Osteoblast (primary cell): Measurements from ENCODE around the gene GABRG3. TPM values are rescaled to one million over a fixed set of nuclear protein-coding genes. Genes with fewer than 3 reads are reported as not detected.
"Not testable (repeated sequence)": the region's sequence is repeated elsewhere in the genome, so short reads cannot be mapped to it uniquely, and the experiment has no call there.

Source experiments
- DNase-seq: peaks from one replicate; pipeline ENCODE4 v3.0.0; 2011; ENCODE audit warnings: low spot score, mixed read lengths; ENCODE audit not compliant: insufficient read length; ENCODE audit errors: missing footprints
- H2AFZ ChIP-seq: 2 replicates; pipeline ENCODE4 v1.6.0; 2011; ENCODE audit warnings: mild to moderate bottlenecking, low read length
- H3K27ac ChIP-seq: 2 replicates; pipeline ENCODE4 v1.5.1; 2011; ENCODE audit warnings: mild to moderate bottlenecking, low read depth, low read length, moderate library complexity
- H3K27me3 ChIP-seq: 2 replicates; pipeline ENCODE4 v1.6.0; 2012; ENCODE audit warnings: mild to moderate bottlenecking, control low read depth, inconsistent platforms, low read length, moderate library complexity; ENCODE audit not compliant: insufficient read depth
- H3K36me3 ChIP-seq: 2 replicates; pipeline ENCODE4 v1.5.1; 2011; ENCODE audit warnings: mild to moderate bottlenecking, low read length, control low read depth, moderate library complexity; ENCODE audit not compliant: insufficient read depth
- H3K4me1 ChIP-seq: 2 replicates; pipeline ENCODE4 v1.5.1; 2011; ENCODE audit warnings: mild to moderate bottlenecking, low read length, control low read depth, moderate library complexity; ENCODE audit not compliant: insufficient read depth
- H3K4me2 ChIP-seq: 2 replicates; pipeline ENCODE4 v1.6.0; 2011; ENCODE audit warnings: mild to moderate bottlenecking, low read length; ENCODE audit not compliant: insufficient read depth
- H3K4me3 ChIP-seq: fragments of 200-600 bp; sonication (generic); 3 replicates; pipeline ENCODE4 v1.5.1; 2012; ENCODE audit warnings: mild to moderate bottlenecking, low read length, inconsistent platforms; ENCODE audit not compliant: insufficient read depth
- H3K79me2 ChIP-seq: 2 replicates; pipeline ENCODE4 v1.6.0; 2012; ENCODE audit warnings: mild to moderate bottlenecking, low read length, control low read depth, inconsistent platforms; ENCODE audit not compliant: insufficient read depth
- H3K9me3 ChIP-seq: 2 replicates; pipeline ENCODE4 v1.5.1; 2011; ENCODE audit warnings: low read depth, low read length, control low read depth
- H4K20me1 ChIP-seq: 2 replicates; pipeline ENCODE4 v1.6.0; 2012; ENCODE audit warnings: mild to moderate bottlenecking, low read length, control low read depth; ENCODE audit not compliant: insufficient read depth
- CTCF ChIP-seq: IDR thresholded peaks from 2 replicates; pipeline ENCODE4 v1.5.1; 2011; ENCODE audit warnings: mild to moderate bottlenecking, low read depth, low read length, moderate library complexity; ENCODE audit errors: extremely low read depth
- total RNA-seq: library from RNA; depleted of rRNA; stranded (reverse); fragments of >200 nt; gene quantifications from 2 replicates; pipeline ENCODE4 v1.2.3, GENCODE V29; 2012

The GABRG3 gene
- total RNA-seq, 1 donor, result not detected

GRCh38 chr15:26981492-26981891 lies 10.5 kb downstream of the GABRG3 start:
- no peak overlapping the region for H2AFZ ChIP-seq
- H3K9me3 ChIP-seq, result peaks cover 6% of the 10 kb centered on the region
- no peaks in the 10 kb centered on the region for H3K79me2 ChIP-seq
- H3K4me1 ChIP-seq, result no peaks in the 10 kb centered on the region
- H3K4me2 ChIP-seq, result no peak overlapping the region
- no peak overlapping the region for H3K4me3 ChIP-seq
- no peak for TF ChIP-seq CTCF
- H4K20me1 ChIP-seq, result no peaks in the 10 kb centered on the region
- H3K27ac ChIP-seq, result no peak overlapping the region
- DNase-seq, result no peak
- H3K36me3 ChIP-seq, result no peaks in the 10 kb centered on the region
- no peaks in the 10 kb centered on the region for H3K27me3 ChIP-seq

- no peaks in the 10 kb centered on the region for H3K79me2 ChIP-seq
- H3K36me3 ChIP-seq, result no peaks in the 10 kb centered on the region
- no peak for TF ChIP-seq CTCF
- no peak overlapping the region for H3K4me3 ChIP-seq
- no peak for DNase-seq
- no peak overlapping the region for H3K4me2 ChIP-seq
- no peaks in the 10 kb centered on the region for H4K20me1 ChIP-seq
- H2AFZ ChIP-seq, result no peak overlapping the region
- no peaks in the 10 kb centered on the region for H3K27me3 ChIP-seq
- no peaks in the 10 kb centered on the region for H3K4me1 ChIP-seq
- H3K27ac ChIP-seq, result no peak overlapping the region
- H3K9me3 ChIP-seq, result peaks cover 6% of the 10 kb centered on the region
These were observed 12.8 kb downstream of the GABRG3 start for GRCh38 chr15:26983822-26984221.

GRCh38 chr15:26985050-26985449 lies 14.1 kb downstream of the GABRG3 start:
- no peaks in the 10 kb centered on the region for H4K20me1 ChIP-seq
- no peak overlapping the region for H3K4me2 ChIP-seq
- H3K79me2 ChIP-seq, result no peaks in the 10 kb centered on the region
- no peak for TF ChIP-seq CTCF
- no peaks in the 10 kb centered on the region for H3K36me3 ChIP-seq
- DNase-seq, result no peak
- no peak overlapping the region for H3K4me3 ChIP-seq
- H2AFZ ChIP-seq, result no peak overlapping the region
- no peaks in the 10 kb centered on the region for H3K27me3 ChIP-seq
- H3K9me3 ChIP-seq, result peaks cover 6% of the 10 kb centered on the region
- no peak overlapping the region for H3K27ac ChIP-seq
- H3K4me1 ChIP-seq, result no peaks in the 10 kb centered on the region

GRCh38 chr15:26996250-26996649 lies 25.3 kb downstream of the GABRG3 start:
- Histone ChIP-seq H3K79me2 (no peaks in the 10 kb centered on the region), H3K4me3 (no peak overlapping the region), H3K9me3 (peaks cover 4% of the 10 kb centered on the region), H2AFZ (no peak overlapping the region), H3K36me3 (no peaks in the 10 kb centered on the region), H3K27me3 (no peaks in the 10 kb centered on the region), H3K4me2 (no peak overlapping the region), H4K20me1 (no peaks in the 10 kb centered on the region), H3K27ac (no peak overlapping the region), H3K4me1 (no peaks in the 10 kb centered on the region)
- no peak for TF ChIP-seq CTCF
- no peak for DNase-seq

GRCh38 chr15:27003003-27003402 lies 32.0 kb downstream of the GABRG3 start:
- H3K4me2 ChIP-seq, H3K4me3 ChIP-seq, DNase-seq, H3K27ac ChIP-seq, H3K79me2 ChIP-seq, H2AFZ ChIP-seq, H3K9me3 ChIP-seq, H3K36me3 ChIP-seq, H3K27me3 ChIP-seq, H3K4me1 ChIP-seq, H4K20me1 ChIP-seq: not testable (repeated sequence)

GRCh38 chr15:27004226-27004625 lies 33.2 kb downstream of the GABRG3 start:
- not testable (repeated sequence) for H3K27ac ChIP-seq, H3K27me3 ChIP-seq, H4K20me1 ChIP-seq, H3K4me2 ChIP-seq, H2AFZ ChIP-seq, H3K9me3 ChIP-seq, H3K4me3 ChIP-seq, DNase-seq, H3K79me2 ChIP-seq, H3K36me3 ChIP-seq, H3K4me1 ChIP-seq
